ENCODE measurements around the gene MED9.

Gene MED9

DNA sequence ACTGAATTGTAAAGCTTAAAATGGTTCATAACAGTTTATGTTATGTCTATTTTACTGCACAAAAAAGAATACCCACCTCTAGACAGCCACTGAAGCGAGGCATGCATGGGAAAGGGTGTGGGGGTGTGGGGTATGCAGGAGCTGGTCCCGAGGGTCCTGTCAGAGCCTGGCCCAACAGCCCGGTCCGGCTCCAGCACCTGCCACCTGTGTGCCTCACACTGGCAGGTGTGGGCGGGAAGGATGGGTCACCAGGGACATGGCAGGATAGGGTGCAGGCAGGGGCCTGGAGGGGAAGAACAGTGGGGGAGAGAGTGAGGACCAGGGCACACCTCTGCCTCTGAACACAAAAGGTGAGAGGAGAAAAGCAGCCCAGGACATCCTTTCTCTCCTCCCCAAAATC is 42.2 kb downstream of the MED9 start:
- DNase-seq: no peak

DNA sequence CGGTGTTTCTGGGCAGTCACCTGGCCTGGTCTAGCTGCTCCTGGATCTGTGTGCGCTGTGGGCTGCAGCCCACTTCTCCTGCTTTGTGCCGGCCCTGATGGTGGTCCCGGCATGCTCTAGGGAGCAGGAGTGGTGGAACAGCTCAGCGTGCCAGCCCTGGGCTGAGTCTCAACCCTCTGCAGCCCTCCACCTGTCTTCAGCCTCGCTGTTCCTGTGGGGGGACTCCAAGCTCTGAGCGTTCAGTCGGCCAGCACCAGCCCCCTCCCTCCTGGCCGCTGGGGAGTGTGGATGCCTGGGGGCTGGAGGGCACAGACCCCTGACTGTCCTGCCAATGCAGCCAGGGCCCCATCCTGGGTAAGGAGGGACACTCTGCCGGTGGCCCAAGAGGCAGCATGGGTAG is 43.1 kb downstream of the MED9 start:
- no peak for DNase-seq

DNA sequence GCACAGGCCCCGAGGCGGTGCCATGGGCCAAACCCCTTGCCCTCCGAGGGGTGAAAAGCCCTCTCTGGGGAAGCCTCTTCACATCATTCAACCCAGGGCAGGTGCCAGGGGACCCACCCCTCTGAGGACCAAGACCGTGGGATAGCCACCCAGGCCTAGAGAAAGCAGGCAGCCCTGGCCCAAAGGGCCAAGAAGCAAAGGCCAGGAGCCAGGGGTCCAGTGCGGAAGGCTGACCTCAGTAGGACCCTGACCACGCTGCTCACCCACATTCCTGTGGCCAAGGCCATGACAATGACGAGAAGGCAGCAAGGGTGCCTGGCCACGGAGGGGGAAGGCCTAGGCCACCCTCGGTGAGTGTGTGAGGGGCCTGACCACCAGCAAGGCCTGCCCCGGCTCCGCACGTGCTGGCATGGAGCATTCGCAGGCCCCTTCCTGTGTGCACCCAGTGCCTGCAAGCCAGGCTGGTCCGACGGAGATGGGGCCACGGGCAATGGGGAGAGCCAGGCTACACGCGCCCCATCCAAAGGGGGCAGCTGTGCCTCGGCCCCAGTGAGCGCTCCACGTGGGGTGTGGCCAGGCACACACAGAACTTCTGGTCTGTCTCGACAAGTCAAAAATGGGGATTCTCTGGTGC is 43.9 kb downstream of the MED9 start:
- DNase-seq: no peak

DNA sequence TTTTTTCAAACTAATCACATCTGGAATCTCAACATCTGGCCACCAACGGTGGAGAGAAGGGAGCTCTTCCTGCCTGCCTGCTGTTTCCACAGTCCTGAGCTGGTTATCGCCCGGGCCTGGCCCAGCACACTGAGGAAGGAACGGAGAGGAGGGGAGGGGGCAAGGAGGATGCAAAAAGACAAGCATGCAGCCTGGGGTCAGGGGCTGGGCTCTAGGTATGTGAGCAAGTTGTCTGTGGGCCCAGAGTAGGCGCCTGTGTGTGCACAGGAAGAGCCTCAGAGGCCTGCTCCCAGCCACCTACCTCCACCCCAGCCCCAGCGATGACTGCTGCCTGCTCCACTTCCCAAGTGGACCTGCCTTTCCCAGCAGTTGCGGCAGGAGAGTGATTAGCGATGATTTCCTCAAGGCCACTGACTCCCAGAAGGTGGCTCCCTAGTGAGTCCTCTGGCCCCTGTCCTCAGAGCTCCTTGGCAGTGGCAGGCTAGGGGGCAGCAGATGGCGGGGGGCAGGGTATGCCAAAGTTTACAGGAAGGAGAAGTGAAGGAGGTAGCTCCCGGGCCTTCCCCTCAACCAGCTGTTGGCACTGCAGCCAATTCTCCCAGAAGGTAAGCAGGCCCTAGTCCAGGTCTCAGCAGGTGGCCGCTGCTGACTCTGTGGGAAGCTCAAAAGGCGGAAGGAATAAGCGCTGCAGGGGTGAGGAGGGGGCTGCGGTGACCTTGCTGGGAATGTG is 46.4 kb downstream of the MED9 start:
- DNase-seq: no peak

DNA sequence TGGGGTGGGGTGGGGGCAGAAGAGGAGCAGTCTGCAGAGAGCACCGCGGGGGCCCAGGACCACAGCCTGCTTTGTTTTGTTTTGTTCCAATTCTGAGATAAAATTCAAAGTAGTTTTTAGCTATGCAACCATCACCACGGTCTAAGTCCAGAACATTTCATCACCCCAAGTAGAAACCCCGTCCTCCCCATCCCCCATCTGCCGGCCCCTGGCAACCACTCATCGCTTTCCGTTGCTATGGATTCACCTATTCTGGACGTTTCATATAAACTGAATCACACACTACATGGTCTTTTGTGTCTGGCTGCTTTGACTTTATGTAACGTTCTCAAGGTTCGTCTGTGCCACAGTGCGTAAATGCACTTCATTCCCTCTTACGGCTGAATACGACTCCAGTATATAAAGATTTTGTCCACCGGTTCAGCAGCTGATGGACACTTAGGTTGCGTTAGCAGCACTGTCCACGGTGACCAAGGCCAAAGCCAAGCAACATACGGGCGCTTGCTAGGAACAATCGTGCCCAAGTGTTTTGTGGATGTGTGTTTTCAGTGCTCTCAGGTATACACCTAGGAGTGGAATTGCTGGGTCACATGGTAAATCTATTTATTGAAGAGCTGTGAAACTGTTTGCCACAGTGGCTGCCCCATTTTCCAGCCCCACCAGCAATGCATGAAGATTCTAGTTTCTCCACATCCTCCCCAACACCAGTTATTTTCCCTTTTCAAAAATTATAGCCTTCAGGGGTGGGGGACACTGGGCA is 47.1 kb downstream of the MED9 start:
- DNase-seq: no peak

DNA sequence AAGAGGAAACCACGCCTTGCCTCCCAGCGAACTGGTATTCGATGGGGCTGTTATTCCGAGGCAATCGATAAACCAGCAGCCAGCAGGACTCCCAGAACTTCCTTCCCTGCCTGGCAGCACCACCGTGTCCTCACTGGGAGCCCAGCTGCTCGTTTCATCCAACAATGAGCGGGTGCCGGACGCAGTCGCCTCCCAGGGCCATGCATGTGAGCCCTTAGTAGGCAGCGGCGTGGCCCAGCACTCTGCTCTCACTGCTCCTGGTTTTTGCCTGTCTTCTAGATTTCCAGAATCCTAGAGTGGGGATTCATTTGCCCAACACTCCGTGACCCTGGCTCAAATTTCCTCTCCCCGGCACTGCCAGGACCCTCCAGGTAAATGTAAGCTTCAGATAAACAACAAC is 48.5 kb downstream of the MED9 start:
- DNase-seq: no peak

DNA sequence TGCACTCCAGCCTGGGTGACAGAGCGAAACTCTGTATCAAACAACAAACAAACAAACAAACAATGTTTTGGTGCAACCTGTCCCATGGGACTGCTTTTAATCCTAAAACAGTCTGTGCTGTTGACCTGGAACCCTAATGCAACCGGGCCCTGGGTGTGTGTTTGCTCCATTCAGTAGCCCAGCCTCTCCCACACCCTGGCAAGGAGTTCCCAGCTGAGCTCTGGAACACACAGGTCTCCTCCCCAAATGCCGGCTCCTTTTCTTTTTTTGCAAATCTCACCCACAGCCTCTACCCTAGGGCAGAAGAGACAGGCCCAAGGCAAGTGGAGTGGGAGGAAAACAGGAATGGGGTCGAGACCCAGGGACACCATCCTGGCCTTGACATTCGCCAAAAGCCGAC is 49.2 kb downstream of the MED9 start:
- no peak for DNase-seq

DNA sequence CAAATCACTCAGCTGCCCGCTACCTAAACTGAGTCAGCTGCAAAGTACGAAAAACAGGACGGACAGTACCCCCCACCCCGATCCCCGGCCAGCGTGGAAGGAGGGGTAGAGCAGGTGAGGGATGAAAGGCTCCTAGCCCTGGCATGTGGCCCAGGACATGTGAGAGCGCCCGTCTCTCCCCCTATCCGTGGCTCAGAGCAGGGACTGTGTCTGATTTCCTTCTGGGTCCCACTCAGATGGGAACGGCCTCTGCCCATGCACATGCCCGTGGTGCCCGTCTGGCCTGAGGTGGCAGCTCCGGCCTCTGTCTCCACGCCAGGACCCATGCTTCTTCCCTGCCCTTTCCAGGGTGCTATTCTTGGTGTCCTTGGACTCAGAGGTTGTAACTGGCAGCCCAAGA is 49.6 kb downstream of the MED9 start:
- no peak for DNase-seq

DNA sequence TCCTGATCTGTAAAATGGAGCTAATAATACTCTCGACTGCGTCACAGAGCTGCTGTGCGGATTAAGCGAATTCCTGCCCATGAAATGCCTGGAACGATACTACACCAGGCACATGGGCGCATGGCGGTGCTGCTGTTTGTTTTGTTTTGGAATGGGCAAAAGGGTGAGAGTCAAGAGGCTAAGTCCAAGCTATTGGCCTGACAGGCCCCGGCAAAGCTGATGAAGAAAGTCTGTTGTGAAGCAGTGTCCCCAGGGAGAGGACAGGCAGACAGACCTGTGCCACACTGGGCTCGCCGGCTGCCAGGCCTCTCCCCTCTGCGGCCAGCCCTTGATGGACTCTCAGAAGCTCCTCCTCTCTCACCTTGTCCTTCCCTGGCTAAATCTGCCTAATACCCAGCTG is 50.7 kb downstream of the MED9 start:
- no peak for DNase-seq

DNA sequence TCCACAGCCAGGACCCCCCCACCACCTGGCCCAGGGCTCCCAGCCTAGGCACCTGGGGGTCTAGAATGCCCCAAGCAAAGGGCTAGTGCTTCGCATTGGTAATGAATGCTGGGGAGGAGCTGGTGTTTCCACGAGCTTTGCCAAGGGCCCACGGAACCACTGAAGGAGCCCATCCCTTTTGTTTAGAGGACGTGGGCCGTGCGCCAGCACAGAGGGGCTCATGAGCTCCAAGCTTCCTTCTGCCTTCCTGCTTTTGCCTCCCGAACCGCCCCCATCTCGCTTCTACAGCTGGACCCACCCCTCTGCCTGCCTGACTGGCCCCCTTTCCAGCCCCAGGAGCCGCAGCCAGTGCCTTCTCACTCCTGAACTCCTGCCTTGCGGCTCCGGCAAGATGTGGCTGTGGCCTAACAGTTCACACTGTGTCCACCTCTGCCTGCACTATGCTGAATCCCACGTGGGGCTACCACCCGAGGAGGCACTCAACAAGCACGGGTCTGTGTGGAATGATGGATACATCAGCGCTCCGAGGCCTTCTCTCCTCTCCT is 51.2 kb downstream of the MED9 start:
- DNase-seq: no peak

DNA sequence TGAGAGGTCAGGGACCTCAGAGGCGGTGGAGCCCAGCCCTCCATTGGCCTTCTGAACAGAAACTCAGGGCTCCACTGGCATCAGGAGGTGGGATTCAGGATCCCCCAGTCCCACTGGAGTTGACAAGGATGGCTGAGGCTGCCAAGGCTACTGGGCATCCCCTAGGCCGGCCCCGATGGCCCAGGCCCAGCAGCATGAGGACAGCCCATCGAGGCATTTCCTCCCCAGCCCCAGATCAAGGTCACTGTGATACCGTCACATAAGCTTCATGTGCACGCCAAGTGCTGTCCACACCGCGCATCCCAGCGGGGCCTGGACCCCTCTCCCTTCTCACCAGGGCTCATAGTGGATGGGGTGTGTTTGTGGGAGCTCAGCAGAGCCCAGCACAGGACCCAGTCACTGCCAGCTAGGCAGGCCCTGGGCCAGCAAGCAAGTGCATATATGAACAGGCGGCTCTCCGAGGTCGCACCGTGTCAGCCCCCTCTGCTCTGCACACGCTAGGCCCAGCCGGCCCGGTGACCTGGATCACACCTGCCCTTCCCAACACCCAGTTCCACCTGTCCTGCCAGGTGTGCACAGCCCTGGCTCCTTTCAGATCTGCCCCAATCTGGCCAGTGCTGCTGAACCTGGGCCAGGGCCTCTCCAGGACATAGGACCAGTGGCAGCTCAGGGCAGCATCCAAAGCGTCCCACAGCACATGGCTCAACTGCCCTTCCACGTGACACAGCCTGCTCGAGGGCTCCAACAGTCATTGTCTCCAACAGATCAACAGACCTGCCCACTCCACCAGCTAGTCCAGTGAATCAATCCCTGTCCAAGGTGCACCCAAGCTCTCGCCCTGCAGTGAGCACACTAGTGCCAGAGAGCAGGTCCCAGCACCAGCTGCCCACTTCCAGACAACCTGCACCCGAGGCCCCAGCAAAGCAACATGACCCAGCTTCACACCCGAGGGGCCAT is 52.2 kb downstream of the MED9 start:
- no peak for DNase-seq

DNA sequence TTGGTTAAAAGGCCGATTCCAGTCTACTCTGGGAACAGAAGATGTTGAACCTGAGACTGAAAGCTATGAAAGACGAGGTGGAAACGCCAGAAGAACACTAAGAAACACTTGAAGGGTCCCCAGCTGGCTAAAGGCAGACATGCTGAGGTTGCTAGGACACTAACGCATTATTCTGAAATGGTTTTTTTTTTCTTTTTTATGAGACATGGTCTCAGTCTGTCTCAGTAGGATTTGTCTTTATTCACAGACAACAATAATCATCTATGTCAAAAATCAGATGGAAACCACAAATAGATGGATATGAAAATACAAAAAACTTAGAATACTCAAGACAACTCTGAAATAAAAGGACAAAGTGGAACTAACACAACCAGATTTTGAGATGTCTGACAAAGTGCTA is 54.4 kb downstream of the MED9 start:
- DNase-seq: no peak

DNA sequence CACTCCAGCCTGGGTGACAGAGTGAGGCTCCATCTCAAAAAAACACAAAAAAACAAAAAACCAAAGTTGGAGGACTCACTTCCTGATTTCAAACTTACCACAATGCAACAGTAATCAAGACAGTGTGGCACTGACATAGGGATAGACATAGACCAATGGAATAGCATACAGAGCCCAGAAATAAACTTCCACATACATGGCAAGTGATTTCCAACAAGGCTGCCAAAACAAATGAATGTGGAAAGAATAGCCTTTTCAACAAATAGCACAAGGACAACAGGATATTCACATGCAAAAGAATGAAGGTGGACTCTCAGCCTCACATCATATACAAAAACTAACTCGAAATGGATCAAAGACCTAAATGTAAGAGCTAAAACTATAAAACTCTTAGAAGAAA is 56.2 kb downstream of the MED9 start:
- no peak for DNase-seq

DNA sequence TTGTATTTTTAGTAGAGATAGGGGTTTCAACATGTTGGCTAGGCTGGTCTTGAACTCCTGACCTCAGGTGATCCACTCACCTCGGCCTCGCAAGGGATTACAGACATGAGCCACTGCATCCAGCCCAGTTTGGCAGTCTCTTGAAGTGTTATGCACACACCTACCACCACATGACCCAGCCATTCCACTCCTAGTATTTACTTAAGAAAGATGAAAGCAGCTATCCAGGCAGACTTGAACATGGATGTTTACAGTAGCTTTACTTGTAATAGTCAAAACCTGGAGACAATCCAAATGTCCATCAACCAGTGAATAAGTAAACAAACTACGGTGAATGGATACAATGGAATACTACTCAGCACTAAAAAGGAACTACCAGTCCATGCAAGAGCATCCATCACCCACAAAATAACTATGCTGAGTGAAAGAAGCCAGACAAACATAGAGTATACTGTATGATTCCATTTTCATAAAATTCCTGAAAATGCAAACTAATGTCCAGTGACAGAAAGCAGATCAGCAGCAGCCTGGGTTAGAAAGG is 57.2 kb downstream of the MED9 start:
- DNase-seq: no peak

DNA sequence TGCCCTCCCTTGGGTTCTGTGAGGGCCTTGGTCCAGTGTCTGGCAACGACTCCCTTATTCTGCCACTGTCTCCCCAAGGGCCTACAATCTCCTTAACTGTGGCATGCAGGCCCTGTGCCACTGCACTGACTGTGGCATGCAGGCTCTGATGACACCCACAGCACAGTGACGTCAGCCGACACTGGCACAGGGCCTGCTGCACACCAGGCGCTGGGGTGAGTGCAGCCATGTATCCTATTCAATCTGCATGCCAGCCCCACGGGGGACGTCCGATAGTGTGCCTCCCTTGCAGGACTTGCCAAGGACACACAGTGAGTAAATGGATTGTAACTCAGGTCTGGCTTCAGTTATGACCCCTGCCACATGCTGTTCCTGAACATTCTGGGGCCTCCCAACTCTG is 59.2 kb downstream of the MED9 start:
- DNase-seq: no peak

DNA sequence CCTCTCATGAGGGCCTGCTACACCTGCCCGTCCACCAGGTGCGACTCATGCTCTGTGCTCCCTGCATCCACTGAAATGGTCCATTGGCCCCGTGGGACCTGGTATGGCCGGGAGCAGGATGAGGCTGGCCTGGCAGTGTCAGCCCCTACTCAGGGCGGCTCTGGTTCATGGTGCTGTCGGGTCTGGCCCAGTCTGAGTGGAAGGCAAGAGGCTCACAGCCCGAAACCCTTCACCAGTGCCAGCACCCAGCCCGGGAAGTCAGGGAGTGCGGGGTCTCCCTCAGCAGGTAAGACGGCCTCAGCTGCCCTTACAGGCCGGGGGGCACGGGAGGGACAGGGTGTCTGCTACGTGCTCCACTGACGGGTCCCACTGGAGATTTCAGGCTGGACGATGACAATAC is 59.9 kb downstream of the MED9 start:
- no peak for DNase-seq

DNA sequence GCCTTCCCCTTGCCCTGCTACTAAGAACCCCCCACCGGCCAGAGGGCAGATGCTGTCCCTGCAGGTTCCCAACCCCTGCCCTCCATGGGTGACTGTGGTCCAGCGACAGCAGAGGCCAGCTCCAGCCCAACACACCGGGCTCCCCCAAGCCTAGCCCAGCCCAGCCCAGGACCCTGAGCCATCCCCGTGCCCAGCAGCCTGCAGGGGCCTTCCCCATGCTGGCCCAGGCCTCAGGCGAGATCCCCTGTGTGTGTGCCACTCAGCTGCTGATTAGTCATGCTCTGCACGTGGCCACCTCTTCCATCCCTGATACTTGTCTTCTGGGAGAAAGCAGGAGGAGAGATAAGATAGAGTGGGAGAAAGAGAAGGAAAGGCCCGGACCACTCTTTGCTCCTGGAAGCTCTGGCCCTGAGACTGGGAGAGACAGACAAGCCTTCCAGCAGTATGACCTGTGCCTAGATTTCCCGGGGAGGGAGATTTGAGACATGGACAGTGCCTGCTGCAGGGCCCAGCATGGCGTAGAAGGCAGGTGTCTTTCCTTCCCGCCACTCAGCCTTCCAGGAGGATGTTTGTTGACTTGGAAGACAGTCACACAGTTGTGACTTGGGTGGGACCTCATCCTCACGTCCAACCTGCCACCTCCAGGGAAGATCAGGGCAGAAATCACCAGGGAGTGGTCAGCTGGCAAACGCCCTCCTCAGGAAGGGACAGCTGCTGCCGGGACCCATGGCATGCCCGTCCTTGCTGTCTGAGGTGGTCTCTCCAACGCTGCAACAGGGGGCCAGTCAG is 60.7 kb downstream of the MED9 start:
- no peak for DNase-seq

DNA sequence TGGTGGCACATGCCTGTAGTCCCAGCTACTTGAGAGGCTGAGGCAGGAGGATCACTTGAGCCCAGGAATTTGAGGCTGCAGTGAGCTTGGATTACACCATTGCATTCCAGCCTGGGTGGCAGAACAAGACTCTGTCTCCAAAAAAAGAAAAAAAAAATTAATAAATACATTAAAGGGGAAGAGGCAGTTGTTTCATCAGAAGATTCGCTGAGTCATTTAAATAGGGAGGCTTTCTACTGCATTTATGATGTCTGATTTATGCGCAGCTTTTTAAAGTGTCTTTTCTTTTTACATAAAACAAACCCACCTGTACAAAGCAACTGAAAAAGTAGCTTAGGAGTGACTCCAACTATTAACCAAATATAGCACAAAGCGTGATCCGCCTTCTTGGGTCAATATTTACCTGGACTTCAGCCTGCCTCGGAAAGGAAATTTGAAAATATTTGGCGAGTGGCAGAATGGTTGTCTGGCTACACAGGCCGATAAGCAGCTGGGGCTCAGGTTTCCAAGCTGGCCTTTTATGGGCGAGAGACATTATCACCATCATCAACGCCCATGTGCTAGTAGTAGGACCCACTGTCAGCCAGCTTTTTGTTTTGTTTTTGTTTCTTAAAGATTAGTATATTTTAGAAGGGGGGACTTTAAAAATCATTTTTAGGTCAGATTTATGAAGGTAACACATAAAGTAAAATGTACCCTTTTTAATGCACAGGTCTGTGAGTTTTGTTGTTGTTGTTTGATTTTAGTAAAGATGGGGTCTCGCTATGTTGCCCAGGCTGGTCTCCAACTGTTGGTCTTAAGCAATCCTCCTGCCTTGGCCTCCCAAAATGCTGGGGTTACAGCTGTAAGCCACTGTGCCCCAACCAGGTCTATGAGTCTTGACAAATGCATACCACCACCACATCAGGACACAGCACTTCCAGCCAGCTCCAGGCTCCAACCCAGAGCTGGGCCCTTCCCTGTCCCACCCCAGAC is 61.9 kb downstream of the MED9 start:
- DNase-seq: no peak

DNA sequence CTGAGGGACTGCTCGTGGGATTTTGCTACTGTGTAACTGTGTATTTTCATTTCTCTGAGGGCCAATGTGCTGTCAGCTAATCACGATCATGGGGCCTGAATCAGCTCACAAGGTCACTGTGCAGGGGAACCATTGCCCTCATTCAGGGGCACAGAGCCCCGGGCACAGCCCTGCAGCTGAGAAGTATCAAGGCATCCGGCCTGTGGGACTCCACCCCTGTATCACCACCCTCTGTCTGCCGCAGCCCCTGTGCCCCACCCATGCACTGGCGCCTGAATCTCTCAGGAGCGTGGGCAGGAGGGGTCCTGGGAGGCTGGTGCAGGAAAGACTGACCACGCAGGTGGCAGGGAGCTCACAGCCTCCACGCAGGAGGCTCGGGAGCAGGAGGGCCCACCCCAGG is 62.8 kb downstream of the MED9 start:
- no peak for DNase-seq

DNA sequence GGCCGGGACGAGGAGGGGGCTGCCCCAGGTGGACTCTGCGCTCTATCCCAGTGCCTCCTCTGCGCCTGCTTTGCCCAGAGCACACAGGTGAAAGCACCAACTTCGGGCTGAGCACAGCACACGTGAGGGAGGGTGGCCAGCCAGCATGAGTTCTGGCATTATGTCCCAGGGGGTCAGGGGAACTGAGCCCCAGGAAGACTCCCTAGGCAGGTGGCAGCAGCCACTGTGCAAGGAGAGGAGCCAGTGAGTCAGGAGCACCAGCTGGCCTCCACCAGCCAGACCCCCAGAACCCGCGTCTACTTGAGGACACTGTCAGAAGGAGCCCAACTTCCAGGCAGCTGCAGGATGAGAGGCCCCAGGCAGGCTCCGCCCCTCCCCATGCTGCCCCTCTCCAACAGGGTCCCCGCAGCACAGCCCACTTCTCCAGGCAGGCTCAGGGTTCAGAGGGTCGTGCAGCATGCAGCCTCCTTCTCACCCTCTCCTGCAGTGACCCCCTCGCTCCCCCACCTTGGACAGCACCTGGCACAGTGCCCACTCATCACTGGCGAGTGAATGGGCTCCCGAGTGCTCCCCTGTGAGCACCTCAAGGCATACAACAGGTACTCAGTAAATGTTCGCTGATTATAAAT is 63.6 kb downstream of the MED9 start:
- DNase-seq: no peak

All from hematopoietic multipotent progenitor cell treated with erythropoietin and hydrocortisone succinate and interleukin-3 and kit ligand, for 8 days (in vitro differentiated cells).